B cell (primary cell): ENCODE measurements around the gene TNFRSF6B.
"Not testable (repeated sequence)": the region's sequence is repeated elsewhere in the genome, so short reads cannot be mapped to it uniquely, and the experiment has no call there.

Experiments
- EZH2 ChIP-seq: IDR thresholded peaks from 2 replicates; pipeline ENCODE4 v1.6.1; 2012; ENCODE audit warnings: borderline replicate concordance, low read depth, mild to moderate bottlenecking, moderate library complexity, low read length; ENCODE audit not compliant: insufficient read depth, poor library complexity, severe bottlenecking
- TF ChIP-seq, protein P1 (sequence below): fragments of 200-600 bp; IDR thresholded peaks from one replicate; pipeline ENCODE4 v1.8.0; 2022; ENCODE audit warnings: antibody characterized with exemption, mild to moderate bottlenecking

DNA sequence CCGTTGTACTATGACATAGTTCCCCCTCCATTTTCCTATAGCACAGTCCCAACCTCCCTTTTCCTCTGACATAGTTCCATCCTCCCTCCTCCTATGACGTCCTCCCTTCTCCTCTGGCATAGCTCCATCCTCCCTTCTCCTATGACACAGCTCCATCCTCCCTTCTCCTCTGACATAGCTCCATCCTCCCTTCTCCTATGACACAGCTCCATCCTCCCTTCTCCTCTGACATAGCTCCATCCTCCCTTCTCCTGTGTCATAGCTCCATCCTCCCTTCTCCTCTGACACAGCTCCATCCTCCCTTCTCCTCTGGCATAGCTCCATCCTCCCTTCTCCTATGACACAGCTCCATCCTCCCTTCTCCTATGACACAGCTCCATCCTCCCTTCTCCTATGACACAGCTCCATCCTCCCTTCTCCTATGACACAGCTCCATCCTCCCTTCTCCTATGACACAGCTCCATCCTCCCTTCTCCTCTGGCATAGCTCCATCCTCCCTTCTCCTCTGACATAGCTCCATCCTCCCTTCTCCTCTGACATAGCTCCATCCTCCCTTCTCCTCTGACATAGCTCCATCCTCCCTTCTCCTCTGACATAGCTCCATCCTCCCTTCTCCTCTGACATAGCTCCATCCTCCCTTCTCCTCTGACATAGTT lies 26.6 kb downstream of the TNFRSF6B start:
- TF ChIP-seq, protein P1, sequence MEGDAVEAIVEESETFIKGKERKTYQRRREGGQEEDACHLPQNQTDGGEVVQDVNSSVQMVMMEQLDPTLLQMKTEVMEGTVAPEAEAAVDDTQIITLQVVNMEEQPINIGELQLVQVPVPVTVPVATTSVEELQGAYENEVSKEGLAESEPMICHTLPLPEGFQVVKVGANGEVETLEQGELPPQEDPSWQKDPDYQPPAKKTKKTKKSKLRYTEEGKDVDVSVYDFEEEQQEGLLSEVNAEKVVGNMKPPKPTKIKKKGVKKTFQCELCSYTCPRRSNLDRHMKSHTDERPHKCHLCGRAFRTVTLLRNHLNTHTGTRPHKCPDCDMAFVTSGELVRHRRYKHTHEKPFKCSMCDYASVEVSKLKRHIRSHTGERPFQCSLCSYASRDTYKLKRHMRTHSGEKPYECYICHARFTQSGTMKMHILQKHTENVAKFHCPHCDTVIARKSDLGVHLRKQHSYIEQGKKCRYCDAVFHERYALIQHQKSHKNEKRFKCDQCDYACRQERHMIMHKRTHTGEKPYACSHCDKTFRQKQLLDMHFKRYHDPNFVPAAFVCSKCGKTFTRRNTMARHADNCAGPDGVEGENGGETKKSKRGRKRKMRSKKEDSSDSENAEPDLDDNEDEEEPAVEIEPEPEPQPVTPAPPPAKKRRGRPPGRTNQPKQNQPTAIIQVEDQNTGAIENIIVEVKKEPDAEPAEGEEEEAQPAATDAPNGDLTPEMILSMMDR: not testable (repeated sequence)
- TF ChIP-seq EZH2: not testable (repeated sequence)
